Measurements from ENCODE around the gene CHMP6. TPM values are rescaled to one million over a fixed set of nuclear protein-coding genes. Genes with fewer than 3 reads are reported as not detected.
"Not testable (repeated sequence)": the region's sequence is repeated elsewhere in the genome, so short reads cannot be mapped to it uniquely, and the experiment has no call there.

Gene CHMP6
- total RNA-seq, 3 donors from 2014 or later = 18.6 to 30.2 (median 27.7) TPM

DNA sequence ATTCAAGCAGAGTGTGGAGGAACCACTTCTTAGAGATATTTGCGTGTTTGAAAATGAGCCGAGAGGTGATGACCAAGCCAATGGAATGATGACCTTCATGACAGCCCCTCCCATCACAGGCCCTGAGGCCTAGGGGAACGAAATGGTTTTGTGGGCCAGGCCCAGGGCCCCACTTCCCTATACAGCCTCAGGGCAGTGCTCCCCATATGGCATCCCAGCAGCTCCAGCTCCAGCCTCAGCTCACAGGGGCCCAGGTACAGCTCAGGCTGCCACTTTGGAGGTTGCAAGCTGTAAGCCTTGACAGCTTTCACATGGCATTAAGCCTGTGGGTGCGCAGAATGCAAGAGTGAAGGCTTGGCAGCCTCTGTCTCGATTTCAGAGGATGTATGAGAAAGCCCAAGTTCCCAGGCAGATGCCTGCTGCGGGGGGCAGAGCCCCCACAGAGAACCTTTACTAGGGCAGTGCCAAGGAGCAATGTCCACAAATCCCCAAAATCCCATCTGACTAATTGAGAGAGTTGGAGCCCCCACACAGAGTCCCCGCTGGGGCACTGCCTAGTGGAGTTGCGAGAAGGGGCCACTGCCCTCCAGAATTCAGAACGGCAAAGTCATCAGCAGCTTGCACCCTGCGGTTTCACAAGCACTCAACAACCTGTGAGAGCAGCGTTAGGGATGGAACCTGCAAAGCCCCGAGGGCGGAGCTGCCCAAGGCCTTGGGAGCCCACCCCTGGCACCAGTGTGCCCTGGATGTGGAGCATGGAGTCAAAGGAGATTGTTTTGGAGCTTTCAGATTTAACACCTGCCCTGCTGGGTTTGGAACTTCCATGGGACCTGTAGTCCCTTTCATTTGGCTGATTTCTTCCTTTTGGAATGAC, 21.2 kb downstream of the CHMP6 start:
- no peaks in the 10 kb centered on the region for H3K36me3 ChIP-seq
- H3K4me3 ChIP-seq = no peak overlapping the region
- H3K27ac ChIP-seq = no peak overlapping the region
- no peaks in the 10 kb centered on the region for H3K27me3 ChIP-seq
- no peak for DNase-seq (ENCODE audit: low spot score in 2 of 2)
- no peaks in the 10 kb centered on the region for H3K4me1 ChIP-seq
- no peak for TF ChIP-seq POLR2AphosphoS5 (IDR thresholded peaks at IDR 0.05)
- TF ChIP-seq, protein P1, sequence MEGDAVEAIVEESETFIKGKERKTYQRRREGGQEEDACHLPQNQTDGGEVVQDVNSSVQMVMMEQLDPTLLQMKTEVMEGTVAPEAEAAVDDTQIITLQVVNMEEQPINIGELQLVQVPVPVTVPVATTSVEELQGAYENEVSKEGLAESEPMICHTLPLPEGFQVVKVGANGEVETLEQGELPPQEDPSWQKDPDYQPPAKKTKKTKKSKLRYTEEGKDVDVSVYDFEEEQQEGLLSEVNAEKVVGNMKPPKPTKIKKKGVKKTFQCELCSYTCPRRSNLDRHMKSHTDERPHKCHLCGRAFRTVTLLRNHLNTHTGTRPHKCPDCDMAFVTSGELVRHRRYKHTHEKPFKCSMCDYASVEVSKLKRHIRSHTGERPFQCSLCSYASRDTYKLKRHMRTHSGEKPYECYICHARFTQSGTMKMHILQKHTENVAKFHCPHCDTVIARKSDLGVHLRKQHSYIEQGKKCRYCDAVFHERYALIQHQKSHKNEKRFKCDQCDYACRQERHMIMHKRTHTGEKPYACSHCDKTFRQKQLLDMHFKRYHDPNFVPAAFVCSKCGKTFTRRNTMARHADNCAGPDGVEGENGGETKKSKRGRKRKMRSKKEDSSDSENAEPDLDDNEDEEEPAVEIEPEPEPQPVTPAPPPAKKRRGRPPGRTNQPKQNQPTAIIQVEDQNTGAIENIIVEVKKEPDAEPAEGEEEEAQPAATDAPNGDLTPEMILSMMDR (IDR thresholded peaks at IDR 0.05) = no peak
- TF ChIP-seq POLR2A (IDR thresholded peaks at IDR 0.05) = no peak
- intact Hi-C loops (cut with DNase I; ENCODE audit: low total_unique reads) = no loop called here
- H3K9me3 ChIP-seq = peaks cover 6 to 9% of the 10 kb centered on the region in 2 donors

DNA sequence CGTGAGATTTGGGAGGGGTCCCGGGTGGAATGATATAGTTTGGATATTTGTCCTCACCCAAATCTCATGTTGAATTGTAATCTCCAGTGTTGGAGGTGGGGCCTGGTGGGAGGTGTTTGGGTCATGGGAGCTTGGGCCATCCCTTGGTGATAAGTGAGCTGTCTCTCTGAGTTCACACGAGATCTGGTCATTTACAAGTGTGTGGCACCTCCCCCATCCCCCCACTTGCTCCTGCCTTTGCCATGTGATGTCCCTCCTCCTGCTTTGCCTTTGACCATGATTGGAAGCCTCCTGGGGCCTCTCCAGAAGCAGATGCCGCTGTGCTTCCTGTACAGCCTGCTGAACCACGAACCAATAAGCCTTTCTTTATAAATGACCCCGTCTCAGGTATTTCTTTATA, 22.0 kb downstream of the CHMP6 start:
- peaks cover 0 to 4% of the 10 kb centered on the region in 2 donors for H3K4me1 ChIP-seq
- intact Hi-C loops (cut with DNase I; ENCODE audit: low total_unique reads) = no loop called here
- H3K9me3 ChIP-seq = peaks cover 6 to 9% of the 10 kb centered on the region in 2 donors
- no peak for DNase-seq (ENCODE audit: low spot score in 2 of 2)
- H3K4me3 ChIP-seq = no peak overlapping the region
- no peaks in the 10 kb centered on the region for H3K27me3 ChIP-seq
- H3K27ac ChIP-seq = no peak overlapping the region
- TF ChIP-seq, protein P1 (IDR thresholded peaks at IDR 0.05) = no peak
- TF ChIP-seq POLR2AphosphoS5 (IDR thresholded peaks at IDR 0.05) (no peak), POLR2A (IDR thresholded peaks at IDR 0.05) (no peak)
- no peaks in the 10 kb centered on the region for H3K36me3 ChIP-seq

DNA sequence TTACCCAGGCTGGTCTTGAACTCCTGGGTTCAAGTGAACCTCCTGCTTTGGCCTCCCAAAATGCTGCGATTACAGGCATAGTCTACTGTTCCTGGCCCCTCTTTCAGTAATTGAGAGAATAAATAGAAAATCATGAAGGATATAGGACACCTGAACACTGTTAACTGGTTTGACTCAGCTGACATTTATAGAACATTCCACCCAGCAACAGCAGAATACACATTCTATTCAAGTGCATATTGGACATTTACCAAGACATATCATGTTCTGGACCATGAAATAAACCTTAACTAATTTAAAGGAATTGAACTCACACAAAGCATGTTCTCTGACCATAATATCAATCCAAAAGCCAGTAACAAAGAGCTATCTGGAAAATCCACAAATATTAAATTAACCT, 23.5 kb downstream of the CHMP6 start:
- Histone ChIP-seq H3K27me3 (no peaks in the 10 kb centered on the region), H3K4me3 (no peak overlapping the region), H3K9me3 (peaks cover 6 to 9% of the 10 kb centered on the region in 2 donors), H3K36me3 (no peaks in the 10 kb centered on the region), H3K4me1 (peaks cover 0 to 4% of the 10 kb centered on the region in 2 donors), H3K27ac (no peak overlapping the region)
- TF ChIP-seq, protein P1 (IDR thresholded peaks at IDR 0.05) = no peak
- intact Hi-C loops (cut with DNase I; ENCODE audit: low total_unique reads) = no loop called here
- DNase-seq (ENCODE audit: low spot score in 2 of 2) = no peak

DNA sequence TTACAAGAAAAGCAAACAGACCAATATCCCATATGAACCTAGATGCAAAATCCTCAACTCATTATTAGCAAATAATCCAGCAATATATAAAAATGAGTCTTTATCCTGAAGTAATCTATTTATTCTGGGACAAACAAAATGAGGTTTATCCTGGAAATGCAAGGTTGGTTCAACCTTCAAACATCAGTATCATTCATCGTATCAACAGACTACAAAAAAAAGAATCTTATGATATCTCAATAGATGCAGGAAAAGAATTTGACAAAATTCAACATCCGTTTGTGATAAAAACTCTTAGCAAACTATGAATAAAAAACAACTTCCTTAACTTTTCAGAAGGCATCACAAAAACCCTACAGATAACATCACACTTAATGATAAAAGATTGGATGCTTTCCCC, 24.9 kb downstream of the CHMP6 start:
- Histone ChIP-seq H3K27ac (no peak overlapping the region), H3K4me1 (peaks cover 0 to 14% of the 10 kb centered on the region in 2 donors), H3K27me3 (peaks cover 0 to 3% of the 10 kb centered on the region in 2 donors), H3K9me3 (no peaks in the 10 kb centered on the region), H3K4me3 (no peak overlapping the region), H3K36me3 (no peaks in the 10 kb centered on the region)
- TF ChIP-seq, protein P1 (IDR thresholded peaks at IDR 0.05) = no peak
- TF ChIP-seq POLR2A (IDR thresholded peaks at IDR 0.05) (no peak), POLR2AphosphoS5 (IDR thresholded peaks at IDR 0.05) (no peak)
- intact Hi-C loops (cut with DNase I; ENCODE audit: low total_unique reads) = no loop called here
- DNase-seq (ENCODE audit: low spot score in 2 of 2) = no peak

DNA sequence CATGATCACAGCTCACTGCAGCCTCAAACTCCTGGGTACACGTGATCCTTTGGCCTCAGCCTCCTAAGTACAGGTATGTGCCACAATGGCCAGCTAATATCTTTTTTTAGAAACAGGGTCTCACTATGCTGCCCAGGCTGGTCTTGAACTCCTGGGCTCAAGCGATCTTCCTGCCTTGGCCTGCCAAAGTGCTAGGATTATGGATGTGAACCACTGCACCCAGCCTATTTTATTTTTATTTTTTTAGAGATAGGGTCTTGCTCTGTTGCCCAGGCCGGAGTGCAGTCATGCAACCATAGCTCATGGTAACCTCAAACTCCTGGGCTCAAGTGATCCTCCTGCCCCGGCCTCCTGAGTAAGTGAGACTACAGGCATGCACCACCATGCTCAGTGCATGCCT, 25.7 kb downstream of the CHMP6 start:
- H3K4me1 ChIP-seq = peaks cover 0 to 14% of the 10 kb centered on the region in 2 donors
- H3K27ac ChIP-seq; H3K9me3 ChIP-seq; H3K27me3 ChIP-seq; H3K36me3 ChIP-seq; DNase-seq (ENCODE audit: low spot score in 2 of 2); intact Hi-C loops (cut with DNase I; ENCODE audit: low total_unique reads); H3K4me3 ChIP-seq: not testable (repeated sequence)

Measured in breast epithelium (tissue), 4 donors.